Activated T-cell treated with anti-CD3 and anti-CD28 coated beads for 24 hours (primary cell): ENCODE data around the gene SIGLEC1.
A peak's percentile ranks its signal among the peaks of the same experiment; 100 is the strongest.

Experiments used
- DNase-seq: peaks from one replicate; pipeline ENCODE4 v3.0.0-alpha.2; 2020; ENCODE audit warnings: low read depth

The SIGLEC1 gene

GRCh38 chr20:3727401-3728021 lies 15.1 kb upstream of the SIGLEC1 start:
- no peak for DNase-seq

GRCh38 chr20:3724356-3724755 lies 12.0 kb upstream of the SIGLEC1 start:
- DNase-seq, result no peak

- DNase-seq, result no peak
Measured at GRCh38 chr20:3723284-3723683, 10.9 kb upstream of the SIGLEC1 start.

GRCh38 chr20:3721912-3722311 lies 9.5 kb upstream of the SIGLEC1 start:
- no peak for DNase-seq

- no peak for DNase-seq
Measured at GRCh38 chr20:3720626-3721025, 8.2 kb upstream of the SIGLEC1 start.

GRCh38 chr20:3720068-3720467 lies 7.7 kb upstream of the SIGLEC1 start:
- DNase-seq, result no peak

- no peak for DNase-seq
Measured at GRCh38 chr20:3719046-3719445, 6.6 kb upstream of the SIGLEC1 start.

- peak; percentile 5 for DNase-seq
Measured at GRCh38 chr20:3716195-3716834, 3.9 kb upstream of the SIGLEC1 start.

- DNase-seq, result no peak
Measured at GRCh38 chr20:3714092-3714491, 1.7 kb upstream of the SIGLEC1 start.

- DNase-seq, result no peak
Measured at GRCh38 chr20:3711484-3711941, 887 bp downstream of the SIGLEC1 start.

- DNase-seq, result peak; percentile 66
Measured at GRCh38 chr20:3710703-3711483, 1.5 kb downstream of the SIGLEC1 start.

- no peak for DNase-seq
Measured at GRCh38 chr20:3710011-3710466, 2.4 kb downstream of the SIGLEC1 start.

- no peak for DNase-seq
Measured at GRCh38 chr20:3707508-3707899, 4.9 kb downstream of the SIGLEC1 start.

GRCh38 chr20:3706774-3707507 lies 5.5 kb downstream of the SIGLEC1 start:
- no peak for DNase-seq

GRCh38 chr20:3705970-3706739 lies 6.2 kb downstream of the SIGLEC1 start:
- DNase-seq, result no peak

- no peak for DNase-seq
Measured at GRCh38 chr20:3705491-3705969, 6.9 kb downstream of the SIGLEC1 start.

GRCh38 chr20:3704087-3704486 lies 8.3 kb downstream of the SIGLEC1 start:
- DNase-seq, result no peak

GRCh38 chr20:3702611-3703391 lies 9.6 kb downstream of the SIGLEC1 start:
- no peak for DNase-seq

GRCh38 chr20:3701061-3701998 lies 11.1 kb downstream of the SIGLEC1 start:
- no peak for DNase-seq
